Measurements from ENCODE around the gene RAB8A. TPM values are rescaled to one million over a fixed set of nuclear protein-coding genes. Genes with fewer than 3 reads are reported as not detected.

Gene RAB8A
- total and polyA plus RNA-seq, 2 experiments from 2014 or later: 53.1 to 59.5 TPM

DNA sequence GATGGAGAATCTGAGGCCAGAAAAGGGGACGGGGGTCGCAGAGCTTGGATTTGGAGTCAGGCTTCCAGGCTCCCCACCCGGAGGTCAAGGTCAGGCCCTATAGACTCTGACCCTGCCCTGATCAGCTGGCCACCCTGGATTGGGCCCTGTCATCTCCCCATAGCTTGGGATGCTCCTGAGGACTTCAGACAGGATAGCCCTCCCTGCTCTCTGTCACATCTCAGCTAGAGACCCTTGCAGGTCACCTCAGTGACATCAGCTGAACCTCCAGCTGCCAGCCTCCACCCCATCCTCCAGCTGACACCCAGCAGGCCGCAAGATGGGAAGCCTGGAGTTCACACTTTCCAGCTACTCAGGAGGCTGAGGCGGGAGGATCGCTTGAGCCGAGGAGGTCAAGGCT, 38.2 kb upstream of the RAB8A start:
- H3K27ac Mint-ChIP-seq: no peak overlapping the region
- H3K27me3 Mint-ChIP-seq (ENCODE audit: insufficient read depth, low read depth, poor library complexity): peaks cover 35% of the 10 kb centered on the region
- no peaks in the 10 kb centered on the region for H4K20me1 ChIP-seq (replicated peaks; ENCODE audit: insufficient read depth)
- peaks cover 15% of the 10 kb centered on the region; the same call in 1 of the 2 replicates for H3F3A ChIP-seq (replicated peaks; ENCODE audit: low read depth)
- no peaks in the 10 kb centered on the region for H3K36me3 ChIP-seq (ENCODE audit: insufficient read depth)
- no peak overlapping the region for H2AFZ ChIP-seq
- H3K36me3 Mint-ChIP-seq (ENCODE audit: low read depth): peaks cover 19% of the 10 kb centered on the region
- H3K27ac ChIP-seq (ENCODE audit: low read depth): no peak overlapping the region
- no peak overlapping the region for H3K4me2 ChIP-seq
- no peak for ATAC-seq
- H3K9me2 ChIP-seq (ENCODE audit: insufficient read depth): no peaks in the 10 kb centered on the region
- TF ChIP-seq POLR2AphosphoS5 (IDR thresholded peaks at IDR 0.05; ENCODE audit: low read depth): no peak
- TF ChIP-seq STAT1 (IDR thresholded peaks at IDR 0.05; ENCODE audit: unreplicated experiment): no peak
- TF ChIP-seq EZH2 (IDR thresholded peaks at IDR 0.05; ENCODE audit: low read depth, unreplicated experiment): no peak
- no peak for TF ChIP-seq ZNF114 (CRISPR knock-in tag; IDR thresholded peaks at IDR 0.05)
- no peak for TF ChIP-seq ETS1 (IDR thresholded peaks at IDR 0.05)
- TF ChIP-seq, protein P1, sequence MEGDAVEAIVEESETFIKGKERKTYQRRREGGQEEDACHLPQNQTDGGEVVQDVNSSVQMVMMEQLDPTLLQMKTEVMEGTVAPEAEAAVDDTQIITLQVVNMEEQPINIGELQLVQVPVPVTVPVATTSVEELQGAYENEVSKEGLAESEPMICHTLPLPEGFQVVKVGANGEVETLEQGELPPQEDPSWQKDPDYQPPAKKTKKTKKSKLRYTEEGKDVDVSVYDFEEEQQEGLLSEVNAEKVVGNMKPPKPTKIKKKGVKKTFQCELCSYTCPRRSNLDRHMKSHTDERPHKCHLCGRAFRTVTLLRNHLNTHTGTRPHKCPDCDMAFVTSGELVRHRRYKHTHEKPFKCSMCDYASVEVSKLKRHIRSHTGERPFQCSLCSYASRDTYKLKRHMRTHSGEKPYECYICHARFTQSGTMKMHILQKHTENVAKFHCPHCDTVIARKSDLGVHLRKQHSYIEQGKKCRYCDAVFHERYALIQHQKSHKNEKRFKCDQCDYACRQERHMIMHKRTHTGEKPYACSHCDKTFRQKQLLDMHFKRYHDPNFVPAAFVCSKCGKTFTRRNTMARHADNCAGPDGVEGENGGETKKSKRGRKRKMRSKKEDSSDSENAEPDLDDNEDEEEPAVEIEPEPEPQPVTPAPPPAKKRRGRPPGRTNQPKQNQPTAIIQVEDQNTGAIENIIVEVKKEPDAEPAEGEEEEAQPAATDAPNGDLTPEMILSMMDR (conservative IDR thresholded peaks at IDR 0.05; ENCODE audit: low read depth in 2 of 2): no peak
- no peak for TF ChIP-seq EZH2phosphoT487 (IDR thresholded peaks at IDR 0.05; ENCODE audit: unreplicated experiment)
- no peak for TF ChIP-seq REST (IDR thresholded peaks at IDR 0.05; ENCODE audit: unreplicated experiment)
- TF ChIP-seq, protein P2, sequence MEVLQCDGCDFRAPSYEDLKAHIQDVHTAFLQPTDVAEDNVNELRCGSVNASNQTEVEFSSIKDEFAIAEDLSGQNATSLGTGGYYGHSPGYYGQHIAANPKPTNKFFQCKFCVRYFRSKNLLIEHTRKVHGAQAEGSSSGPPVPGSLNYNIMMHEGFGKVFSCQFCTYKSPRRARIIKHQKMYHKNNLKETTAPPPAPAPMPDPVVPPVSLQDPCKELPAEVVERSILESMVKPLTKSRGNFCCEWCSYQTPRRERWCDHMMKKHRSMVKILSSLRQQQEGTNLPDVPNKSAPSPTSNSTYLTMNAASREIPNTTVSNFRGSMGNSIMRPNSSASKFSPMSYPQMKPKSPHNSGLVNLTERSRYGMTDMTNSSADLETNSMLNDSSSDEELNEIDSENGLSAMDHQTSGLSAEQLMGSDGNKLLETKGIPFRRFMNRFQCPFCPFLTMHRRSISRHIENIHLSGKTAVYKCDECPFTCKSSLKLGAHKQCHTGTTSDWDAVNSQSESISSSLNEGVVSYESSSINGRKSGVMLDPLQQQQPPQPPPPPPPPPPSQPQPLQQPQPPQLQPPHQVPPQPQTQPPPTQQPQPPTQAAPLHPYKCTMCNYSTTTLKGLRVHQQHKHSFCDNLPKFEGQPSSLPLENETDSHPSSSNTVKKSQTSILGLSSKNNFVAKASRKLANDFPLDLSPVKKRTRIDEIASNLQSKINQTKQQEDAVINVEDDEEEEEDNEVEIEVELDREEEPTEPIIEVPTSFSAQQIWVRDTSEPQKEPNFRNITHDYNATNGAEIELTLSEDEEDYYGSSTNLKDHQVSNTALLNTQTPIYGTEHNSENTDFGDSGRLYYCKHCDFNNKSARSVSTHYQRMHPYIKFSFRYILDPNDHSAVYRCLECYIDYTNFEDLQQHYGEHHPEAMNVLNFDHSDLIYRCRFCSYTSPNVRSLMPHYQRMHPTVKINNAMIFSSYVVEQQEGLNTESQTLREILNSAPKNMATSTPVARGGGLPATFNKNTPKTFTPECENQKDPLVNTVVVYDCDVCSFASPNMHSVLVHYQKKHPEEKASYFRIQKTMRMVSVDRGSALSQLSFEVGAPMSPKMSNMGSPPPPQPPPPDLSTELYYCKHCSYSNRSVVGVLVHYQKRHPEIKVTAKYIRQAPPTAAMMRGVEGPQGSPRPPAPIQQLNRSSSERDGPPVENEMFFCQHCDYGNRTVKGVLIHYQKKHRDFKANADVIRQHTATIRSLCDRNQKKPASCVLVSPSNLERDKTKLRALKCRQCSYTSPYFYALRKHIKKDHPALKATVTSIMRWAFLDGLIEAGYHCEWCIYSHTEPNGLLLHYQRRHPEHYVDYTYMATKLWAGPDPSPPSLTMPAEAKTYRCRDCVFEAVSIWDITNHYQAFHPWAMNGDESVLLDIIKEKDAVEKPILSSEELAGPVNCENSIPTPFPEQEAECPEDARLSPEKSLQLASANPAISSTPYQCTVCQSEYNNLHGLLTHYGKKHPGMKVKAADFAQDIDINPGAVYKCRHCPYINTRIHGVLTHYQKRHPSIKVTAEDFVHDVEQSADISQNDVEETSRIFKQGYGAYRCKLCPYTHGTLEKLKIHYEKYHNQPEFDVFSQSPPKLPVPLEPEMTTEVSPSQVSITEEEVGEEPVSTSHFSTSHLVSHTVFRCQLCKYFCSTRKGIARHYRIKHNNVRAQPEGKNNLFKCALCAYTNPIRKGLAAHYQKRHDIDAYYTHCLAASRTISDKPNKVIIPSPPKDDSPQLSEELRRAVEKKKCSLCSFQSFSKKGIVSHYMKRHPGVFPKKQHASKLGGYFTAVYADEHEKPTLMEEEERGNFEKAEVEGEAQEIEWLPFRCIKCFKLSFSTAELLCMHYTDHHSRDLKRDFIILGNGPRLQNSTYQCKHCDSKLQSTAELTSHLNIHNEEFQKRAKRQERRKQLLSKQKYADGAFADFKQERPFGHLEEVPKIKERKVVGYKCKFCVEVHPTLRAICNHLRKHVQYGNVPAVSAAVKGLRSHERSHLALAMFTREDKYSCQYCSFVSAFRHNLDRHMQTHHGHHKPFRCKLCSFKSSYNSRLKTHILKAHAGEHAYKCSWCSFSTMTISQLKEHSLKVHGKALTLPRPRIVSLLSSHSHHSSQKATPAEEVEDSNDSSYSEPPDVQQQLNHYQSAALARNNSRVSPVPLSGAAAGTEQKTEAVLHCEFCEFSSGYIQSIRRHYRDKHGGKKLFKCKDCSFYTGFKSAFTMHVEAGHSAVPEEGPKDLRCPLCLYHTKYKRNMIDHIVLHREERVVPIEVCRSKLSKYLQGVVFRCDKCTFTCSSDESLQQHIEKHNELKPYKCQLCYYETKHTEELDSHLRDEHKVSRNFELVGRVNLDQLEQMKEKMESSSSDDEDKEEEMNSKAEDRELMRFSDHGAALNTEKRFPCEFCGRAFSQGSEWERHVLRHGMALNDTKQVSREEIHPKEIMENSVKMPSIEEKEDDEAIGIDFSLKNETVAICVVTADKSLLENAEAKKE (CRISPR knock-in tag; IDR thresholded peaks at IDR 0.05): no peak
- no peak for TF ChIP-seq CREB1 (CRISPR knock-in tag; IDR thresholded peaks at IDR 0.05; ENCODE audit: low read depth)
- TF ChIP-seq NANOG (IDR thresholded peaks at IDR 0.05; ENCODE audit: borderline replicate concordance): no peak
- TF ChIP-seq JUNB (IDR thresholded peaks at IDR 0.05; ENCODE audit: unreplicated experiment): no peak
- TF ChIP-seq ZNF331 (CRISPR knock-in tag; IDR thresholded peaks at IDR 0.05; ENCODE audit: low read depth): no peak
- H3K9me3 Mint-ChIP-seq: peaks cover 7% of the 10 kb centered on the region
- no peak overlapping the region for H3K4me3 Mint-ChIP-seq
- no peak for DNase-seq (ENCODE audit: low spot score)
- H3K27me3 ChIP-seq (ENCODE audit: insufficient read depth): no peaks in the 10 kb centered on the region
- H3K4me1 Mint-ChIP-seq: peaks cover 19% of the 10 kb centered on the region
- H3K79me2 ChIP-seq (replicated peaks; ENCODE audit: insufficient read depth): peaks cover 14% of the 10 kb centered on the region
- no peak overlapping the region for H3K4me3 ChIP-seq
- H3K4me1 ChIP-seq (ENCODE audit: insufficient read depth): peaks cover 14% of the 10 kb centered on the region

All from GM23338 (cell line).